PC-9 (cell line): Measurements from ENCODE around the gene CAB39L. TPM values are rescaled to one million over a fixed set of nuclear protein-coding genes. Genes with fewer than 3 reads are reported as not detected.
A peak's percentile ranks its signal among the peaks of the same experiment; 100 is the strongest.

ENCODE experiments used
- Bru-seq: library from RNA; stranded (reverse); fragments of 400-500 nt; gene quantifications from one replicate; lab custom pipeline; 2021; lab: Mats Ljungman, UMichigan
- BruChase-seq, 2 experiments: library from RNA; stranded (reverse); fragments of 400-500 nt; gene quantifications; one replicate each; lab custom pipeline; 2021; lab: Mats Ljungman, UMichigan
- BruUV-seq: library from RNA; stranded (reverse); fragments of 400-500 nt; replicated peaks from 2 replicates; lab custom pipeline; 2021; lab: Mats Ljungman, UMichigan
- CTCF ChIA-PET: fragments of 300-600 bp; sonication (Branson Sonifier 250); formaldehyde crosslinking; loops from one replicate; lab custom pipeline; 2022; ENCODE audit warnings: antibody characterized with exemption; lab: Charles Lee
- POLR2A ChIA-PET: fragments of 300-600 bp; sonication (Branson Sonifier 250); formaldehyde crosslinking; loops from one replicate; lab custom pipeline; 2022; ENCODE audit warnings: antibody characterized with exemption; ENCODE audit not compliant: unreplicated experiment; lab: Charles Lee
- DNase-seq, 2 experiments: peaks; one replicate each; pipeline versions ENCODE4 v3.0.0 to v3.0.0-alpha.2; 2015 to 2022; ENCODE audit warnings: mixed read lengths in 1 of 2
- H2AFZ ChIP-seq: fragments of 200-600 bp; sonication (generic); 2 replicates; pipeline ENCODE4 v1.8.1; 2017; ENCODE audit warnings: antibody characterized with exemption
- H3F3A ChIP-seq: fragments of 200-600 bp; sonication (generic); 2 replicates; pipeline ENCODE4 v1.8.1; 2017; ENCODE audit warnings: antibody characterized with exemption, mild to moderate bottlenecking, low read depth; ENCODE audit not compliant: insufficient read depth
- H3K27ac ChIP-seq: fragments of 200-600 bp; sonication (generic); 2 replicates; pipeline ENCODE4 v1.6.1; 2016; ENCODE audit warnings: mixed run types
- H3K27me3 ChIP-seq: fragments of 200-600 bp; sonication (generic); 2 replicates; pipeline ENCODE4 v1.6.1; 2016; ENCODE audit warnings: low read depth, mixed run types; ENCODE audit not compliant: insufficient read depth
- H3K36me3 ChIP-seq: fragments of 200-600 bp; sonication (generic); 2 replicates; pipeline ENCODE4 v1.6.1; 2016; ENCODE audit warnings: low read depth, mixed run types
- H3K4me1 ChIP-seq: fragments of 200-600 bp; sonication (generic); replicated peaks from 2 replicates; pipeline ENCODE4 v1.6.1; 2016; ENCODE audit warnings: mixed run types; ENCODE audit not compliant: insufficient read depth
- H3K4me2 ChIP-seq: fragments of 200-600 bp; sonication (generic); 2 replicates; pipeline ENCODE4 v1.6.1; 2017; ENCODE audit warnings: mixed run types
- H3K4me3 ChIP-seq: fragments of 200-600 bp; sonication (generic); 2 replicates; pipeline ENCODE4 v1.6.1; 2016; ENCODE audit warnings: mixed run types
- H3K79me2 ChIP-seq: fragments of 200-600 bp; sonication (generic); 2 replicates; pipeline ENCODE4 v1.6.1; 2017; ENCODE audit warnings: low read depth, mixed run types
- H3K9me2 ChIP-seq: fragments of 200-600 bp; sonication (generic); 2 replicates; pipeline ENCODE4 v1.8.1; 2017; ENCODE audit warnings: mild to moderate bottlenecking; ENCODE audit not compliant: insufficient read depth
- H3K9me3 ChIP-seq: fragments of 200-600 bp; sonication (generic); 2 replicates; pipeline ENCODE4 v1.8.1; 2016; ENCODE audit warnings: low read depth; ENCODE audit not compliant: insufficient read depth
- H4K20me1 ChIP-seq: fragments of 200-600 bp; sonication (generic); 2 replicates; pipeline ENCODE4 v1.8.1; 2017; ENCODE audit not compliant: insufficient read depth
- EZH2 ChIP-seq: fragments of 200-600 bp; sonication (generic); IDR thresholded peaks from 2 replicates; pipeline ENCODE4 v1.8.0; 2017; ENCODE audit warnings: antibody characterized with exemption, low read depth
- intact Hi-C: fragments of 100-400 bp; cut with micrococcal nuclease; formaldehyde crosslinking; loops from one replicate; pipeline ENCODE4 v1.10.0; 2022; ENCODE audit not compliant: unreplicated experiment
- long read RNA-seq: library from polyadenylated mRNA; stranded (forward); transcript quantifications from one replicate; pipeline ENCODE4 v2.0.0, GENCODE V29; 2022
- total RNA-seq: library from RNA; stranded (reverse); gene quantifications from 2 replicates; pipeline ENCODE4 v1.2.3, GENCODE V29; 2021
- TF ChIP-seq, protein P1 (sequence below): fragments of 200-600 bp; sonication (generic); conservative IDR thresholded peaks from 2 replicates; pipeline ENCODE4 v1.6.1; 2017; ENCODE audit warnings: mixed run types, antibody characterized with exemption, mild to moderate bottlenecking, moderate library complexity

The CAB39L gene
- 10.2 and 10.7 TPM in 2 replicates for total RNA-seq
- Bru-seq, nascent RNA: percentile 54 among the genes with signal in this experiment
- BruChase-seq, experiment 1, labeled RNA remaining after a 2-hour chase: percentile 53 among the genes with signal in this experiment
- BruChase-seq, experiment 2, labeled RNA remaining after a 6-hour chase: percentile 50 among the genes with signal in this experiment
- long read RNA-seq, transcript CAB39L-205 (11 exons, 2,416 nt): major isoform, 8 of 14 reads
- long read RNA-seq, partial matches to known transcripts: 0 of 14 reads
- long read RNA-seq, other reads (novel, unspliced or antisense): 4 of 14 reads

GRCh38 chr13:49443704-49444523, at the start of gene CAB39L, which contains the start of gene SETDB2:
Gene CAB39L (minus strand): TSS chr13:49444064. CDS start chr13:49382910, 61,154 bp downstream.
Gene SETDB2 (plus strand): TSS chr13:49444274. CDS start chr13:49451894, 7,620 bp downstream.
- Histone ChIP-seq H3F3A (peaks cover 20% of the 10 kb centered on the region), H3K27ac (peak within 1 kb of the TSS; percentile 71), H3K79me2 (peaks cover 23% of the 10 kb centered on the region; the same call in 1 of the 2 replicates), H3K4me2 (peak within 1 kb of the TSS; percentile 93), H3K36me3 (no peaks in the 10 kb centered on the region), H2AFZ (peak within 1 kb of the TSS; percentile 96), H4K20me1 (no peaks in the 10 kb centered on the region), H3K4me3 (peak within 1 kb of the TSS; percentile 77), H3K27me3 (no peaks in the 10 kb centered on the region), H3K9me2 (no peaks in the 10 kb centered on the region), H3K4me1 (peaks cover 6% of the 10 kb centered on the region; the same call in 1 of the 2 replicates), H3K9me3 (no peaks in the 10 kb centered on the region)
- ChIA-PET CTCF (interaction anchor here (0.6 to 1.4 kb wide), 2 partner anchors 163 to 642 kb away, joined by 4 to 13 read pairs; no protein-coding TSS in a partner anchor), POLR2A (interaction anchor here (0.6 to 0.9 kb wide), 8 partner anchors 28 to 1454 kb away, joined by 3 to 12 read pairs (median 6); partner anchors contain the start of genes KPNA3 and PHF11)
- no TSS peak for BruUV-seq
- intact Hi-C loops: loop anchor here (1.0 to 5.0 kb wide), 5 partner anchors 51 to 332 kb away; partner anchors contain the start of genes CDADC1, PHF11 and RCBTB1
- no peak for TF ChIP-seq EZH2
- TF ChIP-seq, protein P1, sequence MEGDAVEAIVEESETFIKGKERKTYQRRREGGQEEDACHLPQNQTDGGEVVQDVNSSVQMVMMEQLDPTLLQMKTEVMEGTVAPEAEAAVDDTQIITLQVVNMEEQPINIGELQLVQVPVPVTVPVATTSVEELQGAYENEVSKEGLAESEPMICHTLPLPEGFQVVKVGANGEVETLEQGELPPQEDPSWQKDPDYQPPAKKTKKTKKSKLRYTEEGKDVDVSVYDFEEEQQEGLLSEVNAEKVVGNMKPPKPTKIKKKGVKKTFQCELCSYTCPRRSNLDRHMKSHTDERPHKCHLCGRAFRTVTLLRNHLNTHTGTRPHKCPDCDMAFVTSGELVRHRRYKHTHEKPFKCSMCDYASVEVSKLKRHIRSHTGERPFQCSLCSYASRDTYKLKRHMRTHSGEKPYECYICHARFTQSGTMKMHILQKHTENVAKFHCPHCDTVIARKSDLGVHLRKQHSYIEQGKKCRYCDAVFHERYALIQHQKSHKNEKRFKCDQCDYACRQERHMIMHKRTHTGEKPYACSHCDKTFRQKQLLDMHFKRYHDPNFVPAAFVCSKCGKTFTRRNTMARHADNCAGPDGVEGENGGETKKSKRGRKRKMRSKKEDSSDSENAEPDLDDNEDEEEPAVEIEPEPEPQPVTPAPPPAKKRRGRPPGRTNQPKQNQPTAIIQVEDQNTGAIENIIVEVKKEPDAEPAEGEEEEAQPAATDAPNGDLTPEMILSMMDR: peak; percentile 35; the same call in 1 of the 2 replicates
- peak; percentile 97 to 99 for DNase-seq

- no peaks in the 10 kb centered on the region for H3K79me2 ChIP-seq
- no peak overlapping the region for H3K27ac ChIP-seq
- ChIA-PET POLR2A (interaction anchor here (0.7 kb wide), 1 partner anchor 106 kb away, joined by 3 read pairs; no protein-coding TSS in a partner anchor), CTCF (interaction anchor here (0.6 kb wide), 1 partner anchor 23 kb away, joined by 3 read pairs; no protein-coding TSS in a partner anchor)
- TF ChIP-seq, protein P1: no peak
- no peak for TF ChIP-seq EZH2
- H3F3A ChIP-seq: no peaks in the 10 kb centered on the region
- H3K9me3 ChIP-seq: no peaks in the 10 kb centered on the region
- no peaks in the 10 kb centered on the region for H3K9me2 ChIP-seq
- H3K4me3 ChIP-seq: no peak overlapping the region
- no TSS peak for BruUV-seq
- no peak overlapping the region for H3K4me2 ChIP-seq
- peaks cover 2% of the 10 kb centered on the region for H3K4me1 ChIP-seq
- DNase-seq: no peak
- H2AFZ ChIP-seq: no peak overlapping the region
- no peaks in the 10 kb centered on the region for H3K36me3 ChIP-seq
- H4K20me1 ChIP-seq: no peaks in the 10 kb centered on the region
- no peaks in the 10 kb centered on the region for H3K27me3 ChIP-seq
- intact Hi-C loops: no loop called here
These were observed 44.7 kb upstream of the CAB39L start for GRCh38 chr13:49488563-49488962.

- no peaks in the 10 kb centered on the region for H3K4me1 ChIP-seq
- no peaks in the 10 kb centered on the region for H3K9me2 ChIP-seq
- H3K4me2 ChIP-seq: no peak overlapping the region
- H3F3A ChIP-seq: no peaks in the 10 kb centered on the region
- no peaks in the 10 kb centered on the region for H3K36me3 ChIP-seq
- no peak for DNase-seq
- H4K20me1 ChIP-seq: 0 out of 2 replicates have a peak, but pooled peaks cover 3% of the 10 kb centered on the region
- intact Hi-C loops: no loop called here
- TF ChIP-seq, protein P1: no peak
- no peak for TF ChIP-seq EZH2
- no peaks in the 10 kb centered on the region for H3K27me3 ChIP-seq
- H3K9me3 ChIP-seq: no peaks in the 10 kb centered on the region
- no peaks in the 10 kb centered on the region for H3K79me2 ChIP-seq
- H3K4me3 ChIP-seq: no peak overlapping the region
- BruUV-seq: no TSS peak
- ChIA-PET CTCF (no interaction called here), POLR2A (no interaction called here)
- H3K27ac ChIP-seq: no peak overlapping the region
- H2AFZ ChIP-seq: no peak overlapping the region
These were observed 37.9 kb upstream of the CAB39L start for GRCh38 chr13:49481788-49482187.
